ENCODE data around the gene MAP3K4.
A peak's percentile ranks its signal among the peaks of the same experiment; 100 is the strongest.

The MAP3K4 gene

GRCh38 chr6:161128680-161129196, 137.2 kb downstream of the MAP3K4 start:
- peaks cover 45% of the 10 kb centered on the region for H3K36me3 Mint-ChIP-seq
- H3K4me1 Mint-ChIP-seq = peaks cover 27% of the 10 kb centered on the region
- peaks cover 12% of the 10 kb centered on the region for H3K9me3 Mint-ChIP-seq
- peak overlapping the region; percentile 51 for H3K27ac Mint-ChIP-seq
- no peak overlapping the region for H3K4me3 Mint-ChIP-seq
- no peaks in the 10 kb centered on the region for H3K27me3 Mint-ChIP-seq

- Mint-ChIP-seq H3K36me3 (peaks cover 28% of the 10 kb centered on the region), H3K4me3 (no peak overlapping the region), H3K4me1 (peaks cover 27% of the 10 kb centered on the region), H3K9me3 (no peaks in the 10 kb centered on the region), H3K27me3 (no peaks in the 10 kb centered on the region), H3K27ac (peak overlapping the region; percentile 83)
These were observed 139.0 kb downstream of the MAP3K4 start for GRCh38 chr6:161130541-161130940.

GRCh38 chr6:161130967-161131766, 139.6 kb downstream of the MAP3K4 start:
- no peak overlapping the region for H3K27ac Mint-ChIP-seq
- H3K27me3 Mint-ChIP-seq = no peaks in the 10 kb centered on the region
- H3K36me3 Mint-ChIP-seq = peaks cover 22% of the 10 kb centered on the region
- H3K4me3 Mint-ChIP-seq = no peak overlapping the region
- H3K9me3 Mint-ChIP-seq = no peaks in the 10 kb centered on the region
- peaks cover 27% of the 10 kb centered on the region for H3K4me1 Mint-ChIP-seq

- Mint-ChIP-seq H3K4me3 (no peak overlapping the region), H3K27ac (no peak overlapping the region), H3K36me3 (peaks cover 16% of the 10 kb centered on the region), H3K9me3 (no peaks in the 10 kb centered on the region), H3K4me1 (peaks cover 20% of the 10 kb centered on the region), H3K27me3 (no peaks in the 10 kb centered on the region)
These were observed 140.8 kb downstream of the MAP3K4 start for GRCh38 chr6:161132384-161132783.

GRCh38 chr6:161133963-161134362, 142.4 kb downstream of the MAP3K4 start:
- H3K4me1 Mint-ChIP-seq = peaks cover 4% of the 10 kb centered on the region
- H3K27me3 Mint-ChIP-seq = no peaks in the 10 kb centered on the region
- H3K27ac Mint-ChIP-seq = no peak overlapping the region
- H3K9me3 Mint-ChIP-seq = no peaks in the 10 kb centered on the region
- peaks cover 13% of the 10 kb centered on the region for H3K36me3 Mint-ChIP-seq
- H3K4me3 Mint-ChIP-seq = no peak overlapping the region

- no peaks in the 10 kb centered on the region for H3K9me3 Mint-ChIP-seq
- H3K36me3 Mint-ChIP-seq = peaks cover 6% of the 10 kb centered on the region
- H3K4me1 Mint-ChIP-seq = no peaks in the 10 kb centered on the region
- H3K27ac Mint-ChIP-seq = no peak overlapping the region
- no peak overlapping the region for H3K4me3 Mint-ChIP-seq
- no peaks in the 10 kb centered on the region for H3K27me3 Mint-ChIP-seq
These were observed 143.2 kb downstream of the MAP3K4 start for GRCh38 chr6:161134550-161135298.

- no peaks in the 10 kb centered on the region for H3K9me3 Mint-ChIP-seq
- H3K4me3 Mint-ChIP-seq = no peak overlapping the region
- no peaks in the 10 kb centered on the region for H3K36me3 Mint-ChIP-seq
- no peak overlapping the region for H3K27ac Mint-ChIP-seq
- H3K4me1 Mint-ChIP-seq = no peaks in the 10 kb centered on the region
- H3K27me3 Mint-ChIP-seq = no peaks in the 10 kb centered on the region
These were observed 144.4 kb downstream of the MAP3K4 start for GRCh38 chr6:161135695-161136591.

- no peaks in the 10 kb centered on the region for H3K4me1 Mint-ChIP-seq
- H3K4me3 Mint-ChIP-seq = no peak overlapping the region
- no peaks in the 10 kb centered on the region for H3K27me3 Mint-ChIP-seq
- no peak overlapping the region for H3K27ac Mint-ChIP-seq
- H3K9me3 Mint-ChIP-seq = no peaks in the 10 kb centered on the region
- no peaks in the 10 kb centered on the region for H3K36me3 Mint-ChIP-seq
These were observed 145.1 kb downstream of the MAP3K4 start for GRCh38 chr6:161136655-161137054.

GRCh38 chr6:161137320-161137719, 145.8 kb downstream of the MAP3K4 start:
- no peaks in the 10 kb centered on the region for H3K9me3 Mint-ChIP-seq
- no peaks in the 10 kb centered on the region for H3K4me1 Mint-ChIP-seq
- no peak overlapping the region for H3K4me3 Mint-ChIP-seq
- no peak overlapping the region for H3K27ac Mint-ChIP-seq
- H3K27me3 Mint-ChIP-seq = no peaks in the 10 kb centered on the region
- peaks cover 2% of the 10 kb centered on the region for H3K36me3 Mint-ChIP-seq

- Mint-ChIP-seq H3K36me3 (peaks cover 3% of the 10 kb centered on the region), H3K27me3 (no peaks in the 10 kb centered on the region), H3K4me1 (no peaks in the 10 kb centered on the region), H3K9me3 (no peaks in the 10 kb centered on the region), H3K4me3 (no peak overlapping the region), H3K27ac (no peak overlapping the region)
These were observed 146.4 kb downstream of the MAP3K4 start for GRCh38 chr6:161137839-161138542.

GRCh38 chr6:161138543-161139303, 147.2 kb downstream of the MAP3K4 start:
- Mint-ChIP-seq H3K27ac (no peak overlapping the region), H3K36me3 (peaks cover 3% of the 10 kb centered on the region), H3K4me3 (no peak overlapping the region), H3K27me3 (no peaks in the 10 kb centered on the region), H3K9me3 (no peaks in the 10 kb centered on the region), H3K4me1 (no peaks in the 10 kb centered on the region)

GRCh38 chr6:161139304-161139765, 147.8 kb downstream of the MAP3K4 start:
- peaks cover 3% of the 10 kb centered on the region for H3K36me3 Mint-ChIP-seq
- no peak overlapping the region for H3K4me3 Mint-ChIP-seq
- H3K9me3 Mint-ChIP-seq = no peaks in the 10 kb centered on the region
- no peaks in the 10 kb centered on the region for H3K4me1 Mint-ChIP-seq
- H3K27me3 Mint-ChIP-seq = no peaks in the 10 kb centered on the region
- no peak overlapping the region for H3K27ac Mint-ChIP-seq

- Mint-ChIP-seq H3K27ac (no peak overlapping the region), H3K4me3 (no peak overlapping the region), H3K27me3 (no peaks in the 10 kb centered on the region), H3K36me3 (peaks cover 3% of the 10 kb centered on the region), H3K4me1 (no peaks in the 10 kb centered on the region), H3K9me3 (no peaks in the 10 kb centered on the region)
These were observed 148.4 kb downstream of the MAP3K4 start for GRCh38 chr6:161139766-161140553.

- Mint-ChIP-seq H3K9me3 (no peaks in the 10 kb centered on the region), H3K36me3 (peaks cover 3% of the 10 kb centered on the region), H3K4me3 (no peak overlapping the region), H3K4me1 (no peaks in the 10 kb centered on the region), H3K27me3 (no peaks in the 10 kb centered on the region), H3K27ac (no peak overlapping the region)
These were observed 148.9 kb downstream of the MAP3K4 start for GRCh38 chr6:161140554-161140875.
